ENCODE measurements around the gene TAC4. TPM values are rescaled to one million over a fixed set of nuclear protein-coding genes. Genes with fewer than 3 reads are reported as not detected.
A peak's percentile ranks its signal among the peaks of the same experiment; 100 is the strongest.

Gene TAC4
- total RNA-seq, 1 experiment from 2014 or later, result not detected

DNA sequence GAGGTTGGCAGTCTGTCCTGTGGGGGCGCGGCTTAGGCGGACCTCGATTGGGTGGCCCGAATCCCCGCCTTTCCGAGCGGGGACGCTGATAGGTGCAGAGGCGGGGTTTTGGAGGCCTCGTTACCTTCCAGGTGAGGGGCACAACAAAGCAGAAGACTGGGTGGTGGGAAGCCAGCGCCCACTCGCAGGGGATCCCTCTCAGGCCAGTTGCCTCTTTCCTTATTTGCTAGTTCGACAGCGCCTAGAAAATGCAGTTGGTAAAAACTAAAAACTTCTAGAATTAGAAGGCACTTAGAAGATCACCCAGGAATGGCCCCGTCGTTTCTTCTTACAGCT lies 58.7 kb downstream of the TAC4 start:
- Histone ChIP-seq H3K27ac (ENCODE audit: insufficient read length, low read depth, low read length) (no peak overlapping the region), H3K9ac (ENCODE audit: extremely low read depth, insufficient read length, low read length) (no peak overlapping the region)

More for the DNA sequence above, 58.7 kb downstream of the TAC4 start:
- H2AFZ ChIP-seq (ENCODE audit: low read length), result no peak overlapping the region
- Mint-ChIP-seq H3K27ac (peak overlapping the region; percentile 43 to 97 (median 94); a peak in 3 of 7 replicates), H3K4me3 (peak overlapping the region; percentile 94 to 95), H3K9me3 (no peaks in the 10 kb centered on the region; a peak in 1 of 5 replicates), H3K36me3 (ENCODE audit: insufficient read depth in 1 of 3, low read depth in 3 of 3) (peaks cover 17 to 46% (median 40%) of the 10 kb centered on the region in 3 experiments), H3K27me3 (ENCODE audit: low read depth) (peaks cover 6% of the 10 kb centered on the region; the same call in 1 of the 2 replicates), H3K4me1 (peaks cover 20 to 21% of the 10 kb centered on the region in 2 experiments)
- no peak overlapping the region for H2BK120ac ChIP-seq (ENCODE audit: low read depth, low read length, poor library complexity, severe bottlenecking)
- no peaks in the 10 kb centered on the region for H3K9me3 ChIP-seq (ENCODE audit: control insufficient read depth, low read depth, low read length)
- no peak for DNase-seq
- no peaks in the 10 kb centered on the region; the same call in 1 of the 2 replicates for H3K27me3 ChIP-seq (ENCODE audit: insufficient read depth, low read length)
- H3T11ph ChIP-seq (ENCODE audit: low read length), result no peak overlapping the region
- H2BK15ac ChIP-seq (ENCODE audit: low read depth, low read length), result no peak overlapping the region
- H3K79me1 ChIP-seq (ENCODE audit: insufficient read depth, low read depth, low read length, poor library complexity, severe bottlenecking), result peaks cover 4% of the 10 kb centered on the region
- H3K56ac ChIP-seq (ENCODE audit: insufficient read length, low read depth, low read length), result no peak overlapping the region
- no peak overlapping the region for H3K23ac ChIP-seq (ENCODE audit: insufficient read length, low read depth, low read length)
- no peak overlapping the region for H3K14ac ChIP-seq (ENCODE audit: insufficient read depth, low read length)
- H4K8ac ChIP-seq (replicated peaks; ENCODE audit: insufficient read length, low read depth, low read length), result no peak overlapping the region
- H3K4me1 ChIP-seq (ENCODE audit: insufficient read depth, low read length), result 0 out of 2 replicates have a peak, but pooled peaks cover 2% of the 10 kb centered on the region
- peak overlapping the region; percentile 40 for H3K4me2 ChIP-seq (ENCODE audit: insufficient read depth, insufficient read length, low read length)
- H2BK20ac ChIP-seq (ENCODE audit: low read depth, low read length, poor library complexity, severe bottlenecking), result no peak overlapping the region
- peaks cover 8% of the 10 kb centered on the region for H3K23me2 ChIP-seq (ENCODE audit: insufficient read length, low read depth, low read length, poor library complexity, severe bottlenecking)
- no peak overlapping the region for H2BK5ac ChIP-seq (ENCODE audit: insufficient read length, low read length)
- no peak overlapping the region for H4K5ac ChIP-seq (ENCODE audit: insufficient read length, low read depth, low read length)
- no peak overlapping the region for H2AK5ac ChIP-seq (ENCODE audit: insufficient read length, low read length)
- no CpG with 5 or more reads among the region's 17 CpGs for WGBS (ENCODE audit: extremely low coverage, insufficient read length, low lambda C conversion rate)
- H2BK12ac ChIP-seq (ENCODE audit: insufficient read length, low read depth, low read length), result no peak overlapping the region
- H4K20me1 ChIP-seq (ENCODE audit: control insufficient read depth, insufficient read depth, insufficient read length), result no peaks in the 10 kb centered on the region
- no peak overlapping the region for H4K91ac ChIP-seq (ENCODE audit: insufficient read length, low read depth, low read length)
- H3K4ac ChIP-seq (ENCODE audit: low read depth, low read length), result no peak overlapping the region
- no peak overlapping the region for H3K18ac ChIP-seq (ENCODE audit: insufficient read length, low read depth, low read length)
- peaks cover 24% of the 10 kb centered on the region for H3K79me2 ChIP-seq (ENCODE audit: insufficient read depth, low read length)
- TF ChIP-seq, protein P1, sequence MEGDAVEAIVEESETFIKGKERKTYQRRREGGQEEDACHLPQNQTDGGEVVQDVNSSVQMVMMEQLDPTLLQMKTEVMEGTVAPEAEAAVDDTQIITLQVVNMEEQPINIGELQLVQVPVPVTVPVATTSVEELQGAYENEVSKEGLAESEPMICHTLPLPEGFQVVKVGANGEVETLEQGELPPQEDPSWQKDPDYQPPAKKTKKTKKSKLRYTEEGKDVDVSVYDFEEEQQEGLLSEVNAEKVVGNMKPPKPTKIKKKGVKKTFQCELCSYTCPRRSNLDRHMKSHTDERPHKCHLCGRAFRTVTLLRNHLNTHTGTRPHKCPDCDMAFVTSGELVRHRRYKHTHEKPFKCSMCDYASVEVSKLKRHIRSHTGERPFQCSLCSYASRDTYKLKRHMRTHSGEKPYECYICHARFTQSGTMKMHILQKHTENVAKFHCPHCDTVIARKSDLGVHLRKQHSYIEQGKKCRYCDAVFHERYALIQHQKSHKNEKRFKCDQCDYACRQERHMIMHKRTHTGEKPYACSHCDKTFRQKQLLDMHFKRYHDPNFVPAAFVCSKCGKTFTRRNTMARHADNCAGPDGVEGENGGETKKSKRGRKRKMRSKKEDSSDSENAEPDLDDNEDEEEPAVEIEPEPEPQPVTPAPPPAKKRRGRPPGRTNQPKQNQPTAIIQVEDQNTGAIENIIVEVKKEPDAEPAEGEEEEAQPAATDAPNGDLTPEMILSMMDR (conservative IDR thresholded peaks at IDR 0.05), result no peak
